ENCODE measurements around the gene MTHFD2L.

- no peak for TF ChIP-seq HDGF (IDR thresholded peaks at IDR 0.05; ENCODE audit: borderline replicate concordance)
- TF ChIP-seq SP1 (IDR thresholded peaks at IDR 0.05) = no peak
- no peak for TF ChIP-seq SUZ12 (IDR thresholded peaks at IDR 0.05)
- no peak for TF ChIP-seq BHLHE40 (IDR thresholded peaks at IDR 0.05; ENCODE audit: borderline replicate concordance)
- no peak for TF ChIP-seq PKNOX1 (IDR thresholded peaks at IDR 0.05)
- TF ChIP-seq ARNT (IDR thresholded peaks at IDR 0.05) = no peak
- no peak for TF ChIP-seq NFRKB (IDR thresholded peaks at IDR 0.05)
- no peak for TF ChIP-seq FOXK2 (IDR thresholded peaks at IDR 0.05)
These were observed 104.6 kb downstream of the MTHFD2L start for GRCh38 chr4:74262522-74262921.

Data from HEK293T (cell line).